ENCODE measurements around the gene SYDE2.

DNA sequence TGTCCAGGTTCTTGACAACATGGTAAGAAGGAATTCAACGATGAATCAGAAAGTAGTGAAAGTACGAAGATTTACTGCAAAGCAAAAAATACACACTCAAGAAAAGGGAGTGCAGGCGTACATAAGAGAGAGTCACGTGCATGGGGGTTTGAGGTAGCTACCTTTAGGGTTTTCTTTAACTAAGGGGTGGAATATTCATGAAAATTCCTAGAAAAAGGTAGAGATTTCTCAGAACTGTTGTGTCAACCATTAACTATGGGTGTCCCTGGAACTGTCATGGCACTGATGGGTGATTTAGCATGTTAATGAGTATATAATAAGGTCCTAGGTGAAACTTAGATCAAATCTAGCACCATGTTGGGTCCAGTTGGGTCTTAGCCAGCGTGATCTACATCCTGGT, 22.5 kb upstream of the SYDE2 start:
- no peak for TF ChIP-seq EZH2phosphoT487 (IDR thresholded peaks at IDR 0.05; ENCODE audit: low read depth)
- TF ChIP-seq, protein P1, sequence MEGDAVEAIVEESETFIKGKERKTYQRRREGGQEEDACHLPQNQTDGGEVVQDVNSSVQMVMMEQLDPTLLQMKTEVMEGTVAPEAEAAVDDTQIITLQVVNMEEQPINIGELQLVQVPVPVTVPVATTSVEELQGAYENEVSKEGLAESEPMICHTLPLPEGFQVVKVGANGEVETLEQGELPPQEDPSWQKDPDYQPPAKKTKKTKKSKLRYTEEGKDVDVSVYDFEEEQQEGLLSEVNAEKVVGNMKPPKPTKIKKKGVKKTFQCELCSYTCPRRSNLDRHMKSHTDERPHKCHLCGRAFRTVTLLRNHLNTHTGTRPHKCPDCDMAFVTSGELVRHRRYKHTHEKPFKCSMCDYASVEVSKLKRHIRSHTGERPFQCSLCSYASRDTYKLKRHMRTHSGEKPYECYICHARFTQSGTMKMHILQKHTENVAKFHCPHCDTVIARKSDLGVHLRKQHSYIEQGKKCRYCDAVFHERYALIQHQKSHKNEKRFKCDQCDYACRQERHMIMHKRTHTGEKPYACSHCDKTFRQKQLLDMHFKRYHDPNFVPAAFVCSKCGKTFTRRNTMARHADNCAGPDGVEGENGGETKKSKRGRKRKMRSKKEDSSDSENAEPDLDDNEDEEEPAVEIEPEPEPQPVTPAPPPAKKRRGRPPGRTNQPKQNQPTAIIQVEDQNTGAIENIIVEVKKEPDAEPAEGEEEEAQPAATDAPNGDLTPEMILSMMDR (IDR thresholded peaks at IDR 0.05; ENCODE audit: low read depth, low read length) = no peak
